Endothelial cell (in vitro differentiated cells): ENCODE results near the gene NOL4L. TPM values are rescaled to one million over a fixed set of nuclear protein-coding genes. Genes with fewer than 3 reads are reported as not detected.

Experiments
- DNase-seq: peaks from one replicate; pipeline ENCODE4 v3.0.0; 2021; ENCODE audit warnings: low spot score
- H3K27ac Mint-ChIP-seq: one replicate; pipeline ENCODE4 v1.8.0; 2021; ENCODE audit warnings: mixed read lengths, inconsistent platforms; ENCODE audit not compliant: unreplicated experiment
- H3K27me3 Mint-ChIP-seq: one replicate; pipeline ENCODE4 v1.8.0; 2021; ENCODE audit warnings: mild to moderate bottlenecking, moderate library complexity, mixed read lengths, inconsistent platforms; ENCODE audit not compliant: unreplicated experiment
- H3K36me3 Mint-ChIP-seq: one replicate; pipeline ENCODE4 v1.8.0; 2021; ENCODE audit warnings: mild to moderate bottlenecking, low read depth, mixed read lengths, inconsistent platforms; ENCODE audit not compliant: unreplicated experiment
- H3K4me1 Mint-ChIP-seq: one replicate; pipeline ENCODE4 v1.8.0; 2021; ENCODE audit warnings: mild to moderate bottlenecking, mixed read lengths, inconsistent platforms; ENCODE audit not compliant: unreplicated experiment
- H3K4me3 Mint-ChIP-seq: one replicate; pipeline ENCODE4 v1.8.0; 2021; ENCODE audit warnings: mild to moderate bottlenecking, mixed read lengths, inconsistent platforms; ENCODE audit not compliant: unreplicated experiment
- H3K9me3 Mint-ChIP-seq: one replicate; pipeline ENCODE4 v1.8.0; 2021; ENCODE audit warnings: mixed read lengths, inconsistent platforms; ENCODE audit not compliant: unreplicated experiment
- CTCF ChIP-seq: fragments of 200-600 bp; sonication (generic); IDR thresholded peaks from one replicate; pipeline ENCODE4 v1.5.0; 2021; ENCODE audit warnings: antibody characterized with exemption; ENCODE audit not compliant: unreplicated experiment
- total RNA-seq: library from RNA; stranded (reverse); fragmentation: NEBNext Ultra II Directional; extraction: Animal tissue kit (Norgen Biotek cat#: 25700); gene quantifications from one replicate; pipeline ENCODE4 v1.2.1, GENCODE V29; 2021; ENCODE audit not compliant: unreplicated experiment

Gene NOL4L
- total RNA-seq, 1 donor from 2014 or later: 150 TPM

- H3K4me1 Mint-ChIP-seq: peaks cover 82% of the 10 kb centered on the region
- no peak for DNase-seq
- H3K4me3 Mint-ChIP-seq: peak overlapping the region; percentile 86
- H3K27me3 Mint-ChIP-seq: peaks cover 27% of the 10 kb centered on the region
- H3K9me3 Mint-ChIP-seq: no peaks in the 10 kb centered on the region
- H3K27ac Mint-ChIP-seq: peak overlapping the region; percentile 85
- H3K36me3 Mint-ChIP-seq: peaks cover 17% of the 10 kb centered on the region
- TF ChIP-seq CTCF: no peak
Measured at GRCh38 chr20:32510120-32510600, 75.0 kb downstream of the NOL4L start.

DNA sequence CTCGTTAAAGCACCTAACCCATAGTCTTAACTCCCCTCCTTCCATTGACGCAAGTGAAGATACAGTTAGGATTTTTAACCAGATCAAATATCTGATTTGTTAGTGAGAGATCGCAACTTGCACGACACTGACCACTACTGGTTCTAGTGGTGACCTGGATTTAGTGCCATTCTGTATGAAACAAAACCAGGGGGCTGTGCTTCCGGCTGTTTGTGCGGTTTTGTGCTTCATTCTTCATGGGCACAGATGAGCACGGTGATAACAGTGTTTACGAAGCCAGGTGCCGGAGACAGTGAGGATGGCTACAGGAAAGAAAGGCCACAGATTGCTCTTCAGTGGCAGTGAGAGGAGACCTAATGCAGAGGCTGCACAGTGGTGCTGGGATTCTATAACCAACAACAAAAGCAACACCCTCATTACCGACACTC lies 75.5 kb downstream of the NOL4L start:
- Mint-ChIP-seq H3K36me3 (peaks cover 12% of the 10 kb centered on the region), H3K27me3 (peaks cover 24% of the 10 kb centered on the region), H3K4me1 (peaks cover 77% of the 10 kb centered on the region), H3K9me3 (no peaks in the 10 kb centered on the region), H3K27ac (peak overlapping the region; percentile 85), H3K4me3 (peak overlapping the region; percentile 27)
- peak; percentile 34 for DNase-seq
- no peak for TF ChIP-seq CTCF

GRCh38 chr20:32508775-32509119 lies 76.4 kb downstream of the NOL4L start:
- Mint-ChIP-seq H3K36me3 (peaks cover 9% of the 10 kb centered on the region), H3K4me1 (peaks cover 68% of the 10 kb centered on the region), H3K4me3 (no peak overlapping the region), H3K9me3 (no peaks in the 10 kb centered on the region), H3K27me3 (peaks cover 17% of the 10 kb centered on the region), H3K27ac (peak overlapping the region; percentile 85)
- no peak for TF ChIP-seq CTCF
- DNase-seq: no peak

DNA sequence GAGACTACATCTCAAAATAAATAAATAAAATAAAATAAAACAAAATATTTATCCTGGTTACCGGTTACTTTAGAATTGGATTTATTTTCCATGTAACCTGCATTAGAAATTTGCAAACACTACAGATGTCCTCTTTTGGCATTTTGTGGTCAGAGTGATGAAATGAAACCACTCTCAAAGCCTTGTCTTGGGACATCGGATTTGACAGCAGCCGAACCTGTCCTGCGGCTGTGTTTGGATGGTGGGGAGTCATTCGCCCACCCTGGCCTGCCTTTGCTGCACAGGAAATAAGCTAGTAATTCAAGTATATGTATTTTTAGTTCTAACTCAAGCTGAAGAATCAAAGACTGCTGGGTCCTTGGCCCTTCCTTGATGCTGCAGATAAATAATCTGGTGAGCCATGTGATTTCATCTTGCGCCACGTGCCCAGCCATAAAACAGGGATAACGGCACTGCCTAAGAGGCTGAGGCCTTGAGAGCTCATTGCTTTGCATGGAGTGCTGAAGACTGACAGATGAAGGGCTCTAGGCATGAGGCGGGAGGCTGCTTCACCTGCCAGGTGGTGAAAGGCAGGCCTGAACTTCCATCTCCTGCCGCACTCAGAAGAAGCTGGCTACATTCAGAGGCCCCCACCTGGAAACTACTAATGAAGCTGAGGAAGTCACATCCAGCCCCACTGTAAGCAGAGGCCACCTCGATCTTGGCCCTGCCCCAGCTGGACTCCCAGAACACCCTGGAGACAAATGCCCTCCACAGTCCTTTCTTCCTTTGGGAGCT lies 76.9 kb downstream of the NOL4L start:
- H3K27me3 Mint-ChIP-seq: peaks cover 17% of the 10 kb centered on the region
- peaks cover 65% of the 10 kb centered on the region for H3K4me1 Mint-ChIP-seq
- H3K36me3 Mint-ChIP-seq: peaks cover 5% of the 10 kb centered on the region
- TF ChIP-seq CTCF: no peak
- no peaks in the 10 kb centered on the region for H3K9me3 Mint-ChIP-seq
- no peak overlapping the region for H3K27ac Mint-ChIP-seq
- DNase-seq: no peak
- H3K4me3 Mint-ChIP-seq: no peak overlapping the region

DNA sequence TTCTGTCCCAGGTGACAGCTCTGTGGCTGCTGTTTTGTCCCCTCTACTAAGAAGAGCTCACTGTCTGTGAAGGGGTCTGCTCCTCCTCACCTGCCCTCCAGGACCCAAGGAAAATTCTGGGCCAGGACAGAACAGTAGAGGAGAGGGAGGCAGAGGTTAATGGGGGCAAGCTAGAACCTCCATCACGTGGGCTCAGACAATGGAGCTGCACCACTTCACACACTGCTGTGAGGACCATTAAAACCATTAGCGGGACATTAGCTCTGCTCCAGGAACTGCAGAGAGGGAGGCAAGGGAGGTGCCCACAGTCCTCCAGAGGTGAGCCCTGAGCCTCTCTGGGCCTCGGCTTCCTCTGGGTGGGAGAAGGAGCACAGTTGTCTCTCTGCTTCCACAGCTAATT lies 78.4 kb downstream of the NOL4L start:
- TF ChIP-seq CTCF: no peak
- H3K9me3 Mint-ChIP-seq: no peaks in the 10 kb centered on the region
- peaks cover 53% of the 10 kb centered on the region for H3K4me1 Mint-ChIP-seq
- no peaks in the 10 kb centered on the region for H3K36me3 Mint-ChIP-seq
- DNase-seq: no peak
- peaks cover 14% of the 10 kb centered on the region for H3K27me3 Mint-ChIP-seq
- no peak overlapping the region for H3K27ac Mint-ChIP-seq
- no peak overlapping the region for H3K4me3 Mint-ChIP-seq
